Ammon's horn (tissue), 1 donor: Measurements from ENCODE around the gene SCO2.
A peak's percentile ranks its signal among the peaks of the same experiment; 100 is the strongest.

ENCODE experiments used
- DNase-seq: peaks from one replicate; pipeline ENCODE4 v3.0.0-alpha.2; 2016; ENCODE audit warnings: low spot score

Gene SCO2

DNA sequence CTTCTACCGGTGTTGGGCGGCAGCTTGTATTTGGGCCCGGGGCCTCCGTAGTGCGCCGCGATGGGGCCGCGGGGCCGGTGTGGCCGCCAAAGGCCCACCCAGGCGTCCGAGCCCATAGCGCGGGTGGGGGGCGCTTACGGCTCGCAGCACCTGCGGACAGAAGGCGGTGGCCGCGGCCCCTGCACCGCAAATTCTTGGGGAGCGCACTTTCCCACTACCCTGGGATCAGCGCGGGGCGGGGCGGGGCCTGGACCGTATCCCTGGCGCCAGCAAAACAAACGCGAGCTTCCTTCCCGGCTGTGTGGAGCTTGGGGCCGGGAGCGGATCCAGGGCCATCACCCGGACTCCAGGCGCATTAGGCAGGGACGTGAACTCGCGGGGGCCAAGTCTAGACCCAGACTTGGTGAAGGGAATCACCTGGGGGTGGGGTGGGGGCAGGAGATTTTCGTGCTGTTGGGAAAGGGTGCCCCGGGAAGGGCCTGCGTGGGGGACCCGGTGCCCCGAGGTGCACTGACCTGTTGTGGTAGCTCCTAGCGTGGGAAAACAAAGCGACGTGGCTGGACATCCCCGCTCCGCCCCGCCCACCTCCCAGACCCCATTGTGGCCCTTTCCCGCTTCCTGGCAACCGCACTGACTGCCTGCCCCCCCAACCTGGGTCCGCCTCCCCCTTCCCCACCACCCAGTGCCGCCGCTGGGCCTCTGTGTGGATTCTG, 6.7 kb upstream of the SCO2 start:
- DNase-seq = no peak

DNA sequence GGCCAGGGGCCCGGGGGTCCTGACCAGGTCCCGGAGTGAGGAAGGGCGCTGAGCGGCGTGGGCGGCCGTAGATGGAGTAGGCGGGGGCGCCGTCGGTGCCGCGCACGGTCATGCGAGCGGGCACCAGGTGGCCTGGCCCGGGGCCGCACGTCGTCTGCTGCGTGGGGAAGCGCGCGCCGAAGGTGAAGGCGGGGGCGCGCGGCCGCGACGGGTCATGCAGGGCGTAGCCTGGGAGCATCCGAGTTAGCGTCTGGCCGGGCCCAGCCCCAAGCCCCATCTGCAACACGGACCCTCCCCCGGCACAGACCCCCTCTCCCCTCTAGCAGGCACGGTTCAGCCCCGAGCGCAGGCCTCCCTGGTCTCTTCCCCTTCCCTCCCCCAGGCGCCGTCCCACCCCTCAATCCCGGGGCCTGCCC, 6.2 kb upstream of the SCO2 start:
- no peak for DNase-seq

DNA sequence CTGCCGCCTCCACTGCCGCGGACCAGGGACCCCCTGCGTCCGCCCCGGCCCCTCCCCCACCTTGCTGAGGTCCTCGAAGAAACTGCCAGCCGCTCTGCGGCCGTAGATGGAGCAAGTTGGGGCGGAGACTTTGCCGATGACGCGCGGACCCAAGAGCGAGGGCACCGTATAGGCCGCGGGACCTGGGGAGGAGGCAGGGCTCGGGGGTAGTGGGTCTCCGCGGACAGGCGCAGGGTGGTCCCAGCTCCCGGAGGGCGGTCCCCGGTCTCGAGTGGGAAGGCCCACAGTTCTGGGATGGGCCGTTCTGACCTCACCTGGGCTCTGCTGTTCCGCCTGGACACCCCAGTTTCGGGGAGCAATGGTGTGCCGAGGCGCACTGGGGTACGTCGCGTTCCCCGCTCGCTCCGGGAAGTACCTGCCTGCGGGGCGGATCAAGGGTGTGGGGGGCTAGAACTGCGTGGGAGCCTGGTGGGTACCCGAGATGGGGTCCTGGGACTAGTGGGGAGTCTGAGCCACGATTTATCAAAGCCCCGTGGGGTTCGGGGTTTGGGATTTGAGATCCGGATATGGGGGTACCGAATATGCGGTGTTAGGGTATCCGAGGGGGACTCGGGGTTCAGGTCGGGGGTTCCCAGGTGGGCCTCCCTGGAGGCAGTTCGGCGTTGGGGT, 5.6 kb upstream of the SCO2 start:
- DNase-seq = no peak

DNA sequence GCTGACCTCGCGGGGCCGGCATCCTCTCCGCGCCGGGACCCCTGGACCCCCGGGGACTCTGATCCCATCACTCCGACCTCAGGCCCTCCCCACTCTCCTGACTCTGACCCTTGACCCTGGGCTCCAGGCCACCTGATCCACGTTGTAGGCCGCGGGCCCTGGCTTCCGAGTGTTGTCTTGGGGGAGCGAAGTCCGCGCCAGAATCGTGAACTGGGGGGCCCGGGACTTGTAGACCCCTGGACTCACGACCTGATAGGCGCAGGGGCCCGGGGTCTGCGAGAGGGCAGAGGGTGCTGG, 5.1 kb upstream of the SCO2 start:
- no peak for DNase-seq

DNA sequence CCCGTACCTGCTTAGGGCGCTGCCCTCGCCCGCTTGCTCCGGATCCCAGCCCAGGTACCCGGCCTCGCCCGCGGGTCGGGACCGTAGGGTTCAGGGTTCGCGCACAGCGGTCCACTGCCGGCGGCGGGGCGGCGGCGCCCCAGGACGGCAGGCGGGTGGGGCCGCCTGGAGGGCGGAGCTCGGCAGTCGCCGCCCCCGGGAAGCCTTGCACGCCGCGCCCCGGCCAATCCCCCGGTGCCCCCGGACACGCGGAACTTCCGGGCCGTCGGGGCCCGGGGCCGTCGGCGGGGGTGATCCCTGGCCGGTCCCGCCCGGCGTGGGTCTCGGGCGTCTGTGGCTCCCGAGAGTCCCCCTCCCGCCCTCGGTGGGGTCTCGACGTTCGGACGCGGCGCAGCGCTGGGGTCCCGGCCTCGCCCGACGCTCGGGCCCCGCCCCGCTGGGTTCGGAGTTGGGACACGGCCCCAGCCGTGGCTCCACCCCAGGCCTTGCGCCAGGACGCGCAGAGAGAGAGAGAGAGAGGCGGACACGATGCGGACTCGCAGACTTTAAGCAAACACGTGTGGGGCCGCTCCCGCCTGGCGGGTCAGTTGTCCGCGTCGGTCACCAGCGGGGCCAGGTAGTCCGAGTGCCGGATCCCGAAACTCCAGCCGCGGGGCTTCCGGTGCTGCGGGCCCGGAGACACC, 4.6 kb upstream of the SCO2 start, which contains the start of gene TYMP:
TYMP (minus strand) TSS at position 116 of the 683 bp plus-strand sequence. CDS start 303 bp downstream, outside the sequence.
- DNase-seq = no peak

DNA sequence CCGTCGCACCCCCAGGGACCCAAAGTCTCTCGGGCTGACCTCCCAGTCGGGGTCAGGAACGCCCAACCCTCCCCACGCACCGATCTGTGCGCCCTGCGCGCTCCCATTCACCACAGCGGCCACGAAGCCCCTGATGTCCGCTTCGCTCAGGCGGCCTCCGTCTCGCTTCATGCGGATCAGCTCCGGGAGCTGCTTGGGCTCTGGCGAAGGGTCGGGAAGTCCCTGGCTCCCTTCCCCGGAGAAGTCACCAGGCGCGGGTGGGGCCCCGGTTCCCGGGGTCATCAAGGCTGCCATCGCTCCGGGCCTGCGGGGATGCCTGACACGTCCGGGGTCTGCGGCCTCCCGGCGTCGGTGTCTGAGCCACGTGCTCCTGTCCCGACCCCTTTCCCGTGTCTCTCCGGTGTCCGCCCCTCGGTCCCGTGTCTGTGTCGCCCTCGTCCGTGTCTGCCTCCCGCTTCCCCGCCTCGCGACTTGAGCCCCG, 4.1 kb upstream of the SCO2 start:
- DNase-seq = no peak

DNA sequence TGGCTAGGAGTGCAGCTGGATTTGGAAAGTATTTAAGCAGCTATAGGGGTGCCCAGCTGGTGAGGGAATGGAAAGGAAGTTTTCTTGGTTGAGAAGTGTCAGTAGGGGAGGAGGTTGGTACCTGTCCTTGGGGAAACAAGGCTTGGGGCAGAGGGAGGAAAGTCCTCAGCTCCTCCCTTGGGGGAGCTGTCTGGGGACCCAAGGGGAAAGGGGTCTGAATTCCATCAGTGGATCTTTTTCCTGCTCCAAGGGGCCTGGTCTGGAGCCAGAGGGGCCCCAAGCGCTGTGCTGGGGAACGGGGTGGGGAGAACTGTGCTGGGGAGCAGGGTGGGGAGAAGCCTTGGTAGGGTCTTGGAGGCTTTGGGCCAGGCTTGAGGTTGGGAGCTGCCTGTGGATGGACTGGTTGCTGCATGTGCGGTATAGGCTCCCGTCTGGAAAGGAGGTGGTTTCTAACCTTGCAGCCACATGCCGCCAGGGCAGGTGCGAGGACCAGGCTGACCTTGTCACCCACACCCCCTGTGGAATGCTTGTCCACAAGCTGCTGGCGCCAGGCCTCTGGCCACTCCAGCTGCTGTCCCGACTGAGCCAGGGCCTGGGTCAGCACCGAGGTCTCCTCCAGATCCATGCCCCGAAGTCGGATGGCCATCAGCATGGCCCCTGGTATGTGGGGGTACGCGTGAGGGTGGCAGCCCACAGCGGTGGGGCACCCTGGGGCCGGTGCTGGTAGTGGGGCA, 3.5 kb upstream of the SCO2 start:
- no peak for DNase-seq

DNA sequence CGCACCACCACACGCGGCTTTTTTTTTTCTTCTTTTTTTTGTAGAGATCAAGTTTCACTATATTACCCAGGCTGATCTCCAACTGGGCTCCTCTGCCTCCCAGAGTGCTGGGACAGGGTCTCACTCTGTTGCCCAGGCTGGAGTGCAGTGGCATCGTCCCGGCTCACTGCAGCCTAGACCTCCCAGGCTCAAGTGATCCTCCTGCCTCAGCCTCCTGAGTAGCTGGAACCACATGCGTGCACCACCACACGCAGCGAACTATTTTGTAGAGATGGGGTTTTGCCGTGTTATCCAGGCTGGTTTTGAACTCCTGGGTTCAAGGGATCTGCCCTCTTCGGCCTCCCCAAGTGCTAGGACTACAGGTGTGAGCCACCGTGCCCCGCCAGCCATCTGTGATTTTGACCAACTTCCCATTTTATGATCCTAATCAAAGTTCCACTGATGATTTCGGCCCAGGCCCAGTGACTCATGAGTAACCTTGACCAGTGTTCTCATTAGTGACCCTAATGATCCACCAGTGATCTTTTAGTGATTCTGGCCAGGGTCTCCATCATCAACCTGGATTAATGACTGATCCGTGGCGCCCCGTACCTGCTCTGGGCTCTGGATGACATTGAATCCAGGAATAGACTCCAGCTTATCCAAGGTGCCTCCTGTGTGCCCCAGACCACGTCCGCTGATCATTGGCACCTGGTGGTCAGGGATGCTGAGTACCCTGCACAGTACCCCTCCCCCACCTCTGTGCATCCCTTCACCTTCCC, 2.7 kb upstream of the SCO2 start:
- no peak for DNase-seq

DNA sequence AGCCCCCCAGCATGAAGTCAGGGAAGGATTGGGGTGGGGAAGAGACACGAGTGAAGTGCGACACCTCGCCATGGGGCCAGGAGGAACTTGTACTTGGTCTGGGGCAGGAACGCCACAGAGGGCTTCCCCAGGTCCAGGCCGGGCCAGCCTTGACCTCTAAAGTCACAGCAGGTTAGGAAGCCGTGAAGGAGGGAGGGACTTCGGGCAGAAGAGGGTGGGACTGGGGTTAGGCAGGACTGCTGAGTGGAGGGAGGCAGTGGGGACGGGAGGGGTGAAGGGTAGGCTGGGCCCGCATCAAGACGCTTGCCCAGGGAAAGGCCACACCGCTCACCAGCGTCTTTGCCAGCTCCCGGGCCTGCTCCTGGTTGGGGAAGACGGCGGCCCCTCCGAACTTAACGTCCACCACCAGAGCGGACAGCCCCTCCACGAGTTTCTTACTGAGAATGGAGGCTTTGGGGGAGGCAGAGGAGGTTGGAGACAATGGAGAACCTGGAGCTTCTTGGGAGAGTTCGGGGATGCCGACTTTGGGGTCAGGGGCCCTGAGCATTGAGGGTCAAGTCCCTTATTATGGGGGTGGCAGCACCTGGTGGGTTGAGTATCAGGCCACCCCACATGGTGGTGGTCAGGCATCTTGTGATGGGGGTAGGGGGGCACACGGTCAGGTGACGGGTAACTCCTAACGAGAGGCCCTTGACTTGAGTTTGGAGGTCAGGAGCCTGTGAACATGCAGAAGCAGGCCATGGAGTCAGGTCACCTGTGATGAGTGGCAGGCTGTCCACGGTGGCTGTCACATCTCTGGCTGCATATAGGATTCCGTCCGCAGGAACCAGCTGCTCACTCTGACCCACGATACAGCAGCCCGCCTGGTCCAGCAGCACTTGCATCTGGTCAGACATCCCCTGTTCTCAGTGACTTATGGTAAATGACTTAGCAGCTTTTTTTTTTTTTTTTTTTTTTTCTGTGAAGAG, 1.7 kb upstream of the SCO2 start:
- DNase-seq = no peak

DNA sequence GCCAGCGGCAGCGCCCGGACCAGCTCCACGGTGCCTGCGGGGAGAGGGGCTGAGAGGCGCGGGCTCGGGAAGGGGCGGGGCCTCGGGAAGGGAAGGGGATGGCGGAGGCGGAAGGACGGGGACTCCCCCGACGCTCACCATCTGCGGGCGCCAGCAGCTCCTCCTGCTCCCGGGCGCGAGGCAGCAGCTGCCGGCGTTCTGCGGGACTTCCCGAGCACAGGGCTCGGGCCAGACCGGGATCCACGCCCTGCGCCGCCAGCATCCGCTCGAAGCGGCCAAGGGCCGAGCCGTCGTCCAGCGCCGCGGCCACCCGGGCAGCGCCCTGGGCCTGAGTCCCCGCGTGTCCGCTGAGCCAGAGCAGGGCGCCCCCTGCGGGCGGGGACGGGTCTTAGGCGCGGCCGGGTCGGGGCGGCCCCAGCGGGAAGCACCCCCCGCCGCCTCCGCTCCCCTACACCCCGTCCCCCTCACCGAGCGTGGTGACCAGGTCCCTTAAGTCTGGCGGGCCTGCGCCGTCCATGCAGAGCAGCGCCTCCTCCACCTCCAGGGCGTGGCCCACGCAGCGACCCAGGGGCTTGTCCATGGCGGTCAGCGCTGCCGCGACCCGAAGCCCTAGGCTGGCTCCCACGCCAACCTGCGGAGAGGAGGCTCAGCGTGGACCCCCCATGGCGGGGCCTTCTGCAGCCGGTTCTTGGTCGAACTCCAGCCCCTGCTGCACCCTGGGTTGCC, 873 bp upstream of the SCO2 start:
- peak; percentile 73 for DNase-seq

DNA sequence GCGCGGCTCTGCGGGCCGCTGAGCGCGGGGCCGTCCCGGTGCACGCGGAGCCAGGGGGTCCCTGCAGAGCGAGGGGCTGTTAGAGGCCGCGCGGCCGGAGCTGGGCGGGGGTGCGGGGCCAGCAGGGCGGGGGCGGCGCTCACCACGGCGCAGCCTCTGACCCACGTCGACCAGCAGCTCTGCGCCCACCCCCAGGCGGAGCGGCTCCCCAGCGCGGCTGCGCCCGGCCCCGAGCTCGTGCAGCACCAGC, 385 bp upstream of the SCO2 start:
- no peak for DNase-seq

DNA sequence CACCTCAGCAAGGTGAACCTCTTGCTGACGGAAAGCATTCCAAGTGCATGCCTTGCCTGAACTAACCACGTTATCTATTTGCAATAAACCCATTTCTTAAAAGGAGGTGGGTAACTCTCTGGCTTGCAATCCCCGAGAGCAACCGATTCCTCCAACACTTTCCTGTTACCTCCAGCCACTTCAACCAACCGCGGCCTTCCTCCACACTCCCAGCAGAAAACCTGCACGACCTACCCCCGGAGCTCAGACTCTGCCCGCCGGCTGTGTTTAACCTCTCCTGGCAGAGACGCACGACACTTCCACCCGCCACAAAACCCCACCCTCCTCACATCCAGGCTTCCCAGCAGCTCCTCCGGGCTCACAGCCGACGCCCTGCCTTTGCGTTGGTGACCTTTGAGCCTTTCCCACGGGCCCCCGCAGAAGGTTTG, 708 bp downstream of the SCO2 start:
- DNase-seq = no peak

DNA sequence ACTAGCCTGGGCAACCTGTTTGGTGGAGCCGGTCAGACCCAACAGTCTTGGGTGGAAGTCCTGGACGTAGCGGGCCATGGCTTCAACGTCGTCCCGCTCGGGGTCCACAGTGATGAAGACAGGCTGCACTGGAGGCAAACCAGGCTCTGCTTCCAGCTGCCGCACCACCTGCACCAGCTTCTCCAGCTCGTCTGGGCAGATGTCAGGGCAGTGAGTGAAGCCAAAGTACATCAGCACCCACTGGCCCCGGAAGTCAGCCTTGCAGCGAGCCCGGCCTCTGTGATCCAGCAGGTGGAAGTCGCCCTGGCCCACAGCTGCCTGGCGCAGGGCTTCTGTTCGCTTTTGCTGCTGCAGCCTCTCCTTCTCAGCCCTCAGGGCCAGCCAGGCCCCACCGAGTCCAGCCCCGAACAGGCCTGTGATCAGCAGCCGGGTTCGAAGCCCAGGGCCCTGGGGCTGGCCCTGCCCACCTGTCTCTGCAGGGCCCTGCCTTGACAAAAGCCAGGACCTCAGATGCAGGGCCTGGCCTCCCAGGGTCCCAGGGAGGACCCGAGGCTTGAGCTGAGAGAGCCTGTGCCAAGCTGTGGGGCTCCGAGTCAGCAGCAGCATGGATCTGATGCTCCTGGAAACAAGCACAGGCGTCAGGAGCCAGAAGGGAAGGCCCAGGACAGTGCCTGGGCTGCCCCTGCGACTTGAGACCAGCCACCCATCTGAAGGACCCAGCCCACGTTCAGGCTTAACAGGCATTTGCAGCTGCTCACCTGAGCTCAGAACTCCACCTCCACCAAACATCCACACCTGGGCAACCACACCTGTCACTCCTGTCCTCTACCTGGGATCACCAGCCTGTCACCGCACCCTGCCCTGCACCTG, 1.4 kb downstream of the SCO2 start:
- DNase-seq = no peak

DNA sequence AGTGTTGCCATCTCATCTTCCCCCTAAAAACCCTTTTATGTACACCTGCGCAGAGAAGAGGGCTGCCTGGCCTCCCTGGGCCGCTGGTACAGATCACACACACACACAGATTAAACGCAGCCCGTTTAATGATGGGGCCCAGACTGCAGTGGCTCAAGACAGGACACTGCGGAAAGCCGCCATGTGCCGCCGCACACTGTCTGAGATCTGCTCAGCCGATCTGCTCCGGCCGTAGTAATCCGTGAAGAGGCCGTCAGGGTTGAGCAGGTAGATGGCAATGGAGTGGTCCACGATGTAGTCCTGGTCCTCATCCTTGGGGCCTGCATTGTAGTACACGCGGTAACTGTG, 2.0 kb downstream of the SCO2 start:
- DNase-seq = no peak

DNA sequence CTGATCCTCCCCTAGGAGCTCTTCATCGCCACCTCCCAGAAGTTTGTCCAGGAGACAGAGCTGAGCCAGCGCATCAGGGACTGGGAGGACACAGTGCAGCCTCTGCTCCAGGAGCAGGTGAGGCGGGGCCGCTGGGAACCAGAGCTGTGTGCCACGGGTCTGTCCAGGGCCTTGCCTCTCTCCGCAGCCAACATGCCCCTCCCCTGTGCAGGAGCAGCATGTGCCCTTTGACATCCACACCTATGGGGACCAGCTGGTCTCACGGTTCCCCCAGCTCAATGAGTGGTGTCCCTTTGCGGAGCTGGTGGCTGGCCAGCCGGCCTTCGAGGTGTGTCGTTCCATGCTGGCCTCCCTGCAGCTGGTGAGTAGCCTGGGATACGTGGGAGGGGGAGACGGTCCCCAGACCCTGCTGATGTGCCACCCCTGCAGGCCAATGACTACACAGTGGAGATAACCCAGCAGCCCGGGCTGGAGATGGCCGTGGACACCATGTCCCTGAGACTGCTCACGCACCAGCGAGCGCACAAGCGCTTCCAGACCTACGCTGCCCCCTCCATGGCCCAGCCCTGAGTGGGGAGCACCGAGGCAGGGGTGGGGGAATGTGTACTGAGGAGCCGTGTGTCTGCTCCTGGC, 2.5 kb downstream of the SCO2 start:
- DNase-seq = no peak

DNA sequence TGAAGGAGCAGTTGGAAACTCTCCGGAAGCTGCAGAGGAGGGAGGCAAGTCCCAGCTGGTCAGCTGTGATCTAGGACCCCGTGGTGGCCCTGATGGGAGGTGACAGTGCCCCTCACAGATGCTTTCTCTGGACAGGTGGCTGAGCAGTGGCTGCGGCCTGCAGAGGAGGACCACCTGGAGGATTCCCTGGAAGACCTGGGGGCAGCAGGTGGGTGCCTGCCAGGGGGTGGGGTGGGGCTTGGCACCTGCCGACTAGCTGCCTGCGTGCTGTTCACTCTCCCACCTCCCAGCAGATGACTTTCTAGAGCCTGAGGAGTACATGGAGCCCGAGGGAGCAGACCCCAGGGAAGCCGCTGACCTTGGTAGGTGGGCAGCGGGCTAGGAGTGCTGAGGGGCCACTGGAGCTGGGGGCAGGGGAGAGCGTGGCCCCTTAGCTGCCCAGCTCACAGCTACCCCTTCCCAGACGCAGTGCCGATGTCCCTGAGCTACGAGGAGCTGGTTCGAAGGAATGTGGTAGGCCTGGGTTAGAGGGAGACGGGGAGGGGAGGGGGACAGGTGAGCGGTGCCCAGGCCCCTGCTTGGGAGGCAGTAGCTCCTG, 3.1 kb downstream of the SCO2 start:
- DNase-seq = no peak

DNA sequence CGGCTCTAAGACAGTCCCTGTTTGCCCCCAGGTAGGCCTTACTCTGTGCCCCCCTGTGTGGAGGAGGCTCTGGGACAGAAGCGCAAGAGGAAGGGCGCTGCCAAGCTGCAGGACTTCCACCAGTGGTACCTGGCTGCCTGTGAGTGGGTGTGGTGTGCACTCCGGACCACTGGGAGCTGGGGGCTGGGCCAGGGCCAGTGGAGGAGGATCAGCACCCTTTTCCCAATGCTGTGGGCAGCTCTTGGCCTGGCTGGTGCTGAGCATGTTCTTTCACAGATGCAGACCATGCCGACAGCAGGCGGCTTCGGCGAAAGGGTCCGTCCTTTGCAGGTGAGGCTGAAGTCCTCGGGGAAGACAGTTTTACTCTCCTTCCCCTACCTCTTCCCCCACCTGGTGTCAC, 3.7 kb downstream of the SCO2 start:
- no peak for DNase-seq

DNA sequence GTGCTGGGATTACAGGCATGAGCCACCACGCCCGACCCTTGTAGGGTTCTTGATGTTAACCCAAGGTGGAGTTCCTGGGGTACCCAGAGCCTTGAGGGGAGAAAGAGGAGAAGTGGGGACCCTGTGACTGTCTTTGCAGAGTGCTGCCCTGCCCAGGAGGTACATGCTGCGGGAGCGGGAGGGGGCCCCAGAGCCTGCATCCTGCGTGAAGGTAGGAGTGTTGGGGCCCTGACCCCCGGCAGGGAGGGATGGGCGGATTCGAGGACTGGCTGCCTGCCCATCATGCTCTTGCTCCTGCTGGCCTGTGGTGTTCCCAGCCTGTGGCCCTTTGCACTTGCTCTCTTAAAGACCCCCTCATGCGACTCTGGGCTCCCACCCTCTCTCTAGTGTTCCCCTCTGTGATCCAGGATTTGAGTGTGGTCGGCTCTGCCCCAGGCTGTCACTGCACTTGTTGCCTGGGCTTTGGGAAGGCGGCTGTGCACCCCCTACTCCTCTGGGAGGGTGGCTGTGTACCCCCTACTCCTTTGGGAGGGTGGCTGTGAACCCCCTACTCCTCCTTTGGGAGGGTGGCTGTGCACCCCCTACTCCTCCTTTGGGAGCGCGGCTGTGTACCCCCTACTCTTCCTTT, 4.5 kb downstream of the SCO2 start:
- DNase-seq = no peak
